ENCODE data around the gene RAB23. TPM values are rescaled to one million over a fixed set of nuclear protein-coding genes. Genes with fewer than 3 reads are reported as not detected.

RAB23 gene
- total and polyA plus RNA-seq, 2 of the 8 experiments (the other 6 are each of a cell fraction or from before 2014, with no cell fraction given) = 6.5 to 17.2 TPM

- TF ChIP-seq ASH2L (IDR thresholded peaks at IDR 0.05; ENCODE audit: low read length) = no peak
- TF ChIP-seq EGR1 (IDR thresholded peaks at IDR 0.05; ENCODE audit: borderline replicate concordance, low read depth, low read length) = no peak
- TF ChIP-seq RBBP5 (IDR thresholded peaks at IDR 0.05; ENCODE audit: borderline replicate concordance, low read depth, low read length) = no peak
- TF ChIP-seq SIX5 (IDR thresholded peaks at IDR 0.05; ENCODE audit: low read depth, low read length) = no peak
- TF ChIP-seq USF2 (IDR thresholded peaks at IDR 0.05; ENCODE audit: low read length) = no peak
- TF ChIP-seq MAX (IDR thresholded peaks at IDR 0.05) = no peak
- TF ChIP-seq JUND (IDR thresholded peaks at IDR 0.05; ENCODE audit: low read length) = no peak
- TF ChIP-seq NANOG (IDR thresholded peaks at IDR 0.05; ENCODE audit: insufficient read depth, low read depth, low read length, poor library complexity, severe bottlenecking) = no peak
- TF ChIP-seq CREB1 (IDR thresholded peaks at IDR 0.05) = no peak
- TF ChIP-seq CTBP2 (IDR thresholded peaks at IDR 0.05; ENCODE audit: borderline replicate concordance, insufficient read depth, insufficient read length, low read length) = no peak
- no peak for TF ChIP-seq TAF7 (optimal IDR thresholded peaks at IDR 0.05; ENCODE audit: borderline replicate concordance, low read depth, low read length)
- no peak for TF ChIP-seq JUN (IDR thresholded peaks at IDR 0.05; ENCODE audit: low read depth, low read length)
- TF ChIP-seq PHF8 (conservative IDR thresholded peaks at IDR 0.05; ENCODE audit: low read depth, low read length) = no peak
- no peak for TF ChIP-seq GABPA (IDR thresholded peaks at IDR 0.05; ENCODE audit: borderline replicate concordance, insufficient read depth, low read length)
- TF ChIP-seq BCL11A (IDR thresholded peaks at IDR 0.05; ENCODE audit: low read depth in 2 of 2, low read length in 2 of 2) = no peak
- no peak for TF ChIP-seq RNF2 (IDR thresholded peaks at IDR 0.05; ENCODE audit: borderline replicate concordance, low read depth, low read length, missing control alignments, poor library complexity, severe bottlenecking)
- TF ChIP-seq CBX8 (IDR thresholded peaks at IDR 0.05; ENCODE audit: borderline replicate concordance, low read depth, low read length) = no peak
Observed at GRCh38 chr6:57158658-57159057, 63.4 kb downstream of the RAB23 start (continued).
